AG09319 (cell line): ENCODE results near the gene NET1.

Experiments used
- DNase-seq: peaks from one replicate; pipeline ENCODE4 v3.0.0-alpha.2; 2010; ENCODE audit warnings: low read depth; ENCODE audit errors: extremely low read depth
- TF ChIP-seq, protein P1 (sequence below): IDR thresholded peaks from 2 replicates; pipeline ENCODE4 v1.5.1; 2011; ENCODE audit warnings: low read depth, mild to moderate bottlenecking, inconsistent platforms, low read length, moderate library complexity

The NET1 gene

DNA sequence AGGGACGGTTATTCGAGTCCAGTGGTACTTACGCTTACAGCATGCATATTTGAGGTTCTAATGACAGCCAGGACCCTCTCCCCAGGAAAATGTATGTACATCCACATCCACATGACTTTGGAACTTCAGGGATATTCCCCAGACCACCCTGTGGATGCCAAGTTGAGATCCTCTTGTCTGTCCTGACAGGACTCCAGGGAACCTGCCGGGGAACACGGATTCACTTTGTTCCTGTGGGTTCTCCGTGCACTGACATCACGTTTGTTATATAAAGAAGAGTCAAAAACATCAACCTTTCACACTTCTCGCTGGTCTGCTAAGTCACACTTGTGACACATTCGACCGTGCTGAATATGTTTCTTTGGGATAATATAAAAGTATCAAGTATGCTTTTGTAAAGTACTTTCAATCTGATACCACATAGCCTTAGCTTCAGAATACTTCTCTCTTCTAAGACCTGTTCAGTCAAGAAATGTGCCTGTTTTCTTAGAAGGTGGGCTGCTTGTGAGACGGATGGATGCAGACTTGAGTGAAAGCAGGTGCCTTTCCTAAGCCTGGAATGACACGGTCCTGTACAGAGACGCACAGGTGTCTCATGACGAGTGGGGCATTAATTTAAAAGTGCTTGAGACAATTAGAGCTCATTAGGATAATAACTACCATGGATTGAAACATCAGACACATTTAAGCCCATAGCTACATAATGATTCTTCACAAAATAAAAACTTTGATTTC lies 48.3 kb downstream of the NET1 start:
- TF ChIP-seq, protein P1, sequence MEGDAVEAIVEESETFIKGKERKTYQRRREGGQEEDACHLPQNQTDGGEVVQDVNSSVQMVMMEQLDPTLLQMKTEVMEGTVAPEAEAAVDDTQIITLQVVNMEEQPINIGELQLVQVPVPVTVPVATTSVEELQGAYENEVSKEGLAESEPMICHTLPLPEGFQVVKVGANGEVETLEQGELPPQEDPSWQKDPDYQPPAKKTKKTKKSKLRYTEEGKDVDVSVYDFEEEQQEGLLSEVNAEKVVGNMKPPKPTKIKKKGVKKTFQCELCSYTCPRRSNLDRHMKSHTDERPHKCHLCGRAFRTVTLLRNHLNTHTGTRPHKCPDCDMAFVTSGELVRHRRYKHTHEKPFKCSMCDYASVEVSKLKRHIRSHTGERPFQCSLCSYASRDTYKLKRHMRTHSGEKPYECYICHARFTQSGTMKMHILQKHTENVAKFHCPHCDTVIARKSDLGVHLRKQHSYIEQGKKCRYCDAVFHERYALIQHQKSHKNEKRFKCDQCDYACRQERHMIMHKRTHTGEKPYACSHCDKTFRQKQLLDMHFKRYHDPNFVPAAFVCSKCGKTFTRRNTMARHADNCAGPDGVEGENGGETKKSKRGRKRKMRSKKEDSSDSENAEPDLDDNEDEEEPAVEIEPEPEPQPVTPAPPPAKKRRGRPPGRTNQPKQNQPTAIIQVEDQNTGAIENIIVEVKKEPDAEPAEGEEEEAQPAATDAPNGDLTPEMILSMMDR = no peak
- DNase-seq = no peak

DNA sequence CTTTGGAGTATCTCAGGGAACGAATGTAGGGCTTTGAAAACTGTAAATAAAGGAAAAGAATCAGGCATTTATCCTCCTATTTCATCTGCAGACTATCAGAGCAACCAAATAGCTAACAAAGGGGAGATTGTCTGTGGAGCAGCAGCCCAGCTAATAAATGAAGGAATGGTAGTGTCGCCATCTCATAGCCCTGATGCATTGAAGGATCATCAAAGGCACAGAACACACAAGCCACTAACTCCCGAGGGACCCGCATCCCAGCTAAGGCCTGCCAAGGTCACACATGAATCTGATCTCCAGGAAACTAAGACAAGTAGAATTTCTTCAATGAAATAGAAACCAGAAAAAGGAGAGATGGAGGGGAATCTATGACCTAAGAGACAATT lies 48.8 kb downstream of the NET1 start:
- no peak for DNase-seq
- TF ChIP-seq, protein P1 = no peak

DNA sequence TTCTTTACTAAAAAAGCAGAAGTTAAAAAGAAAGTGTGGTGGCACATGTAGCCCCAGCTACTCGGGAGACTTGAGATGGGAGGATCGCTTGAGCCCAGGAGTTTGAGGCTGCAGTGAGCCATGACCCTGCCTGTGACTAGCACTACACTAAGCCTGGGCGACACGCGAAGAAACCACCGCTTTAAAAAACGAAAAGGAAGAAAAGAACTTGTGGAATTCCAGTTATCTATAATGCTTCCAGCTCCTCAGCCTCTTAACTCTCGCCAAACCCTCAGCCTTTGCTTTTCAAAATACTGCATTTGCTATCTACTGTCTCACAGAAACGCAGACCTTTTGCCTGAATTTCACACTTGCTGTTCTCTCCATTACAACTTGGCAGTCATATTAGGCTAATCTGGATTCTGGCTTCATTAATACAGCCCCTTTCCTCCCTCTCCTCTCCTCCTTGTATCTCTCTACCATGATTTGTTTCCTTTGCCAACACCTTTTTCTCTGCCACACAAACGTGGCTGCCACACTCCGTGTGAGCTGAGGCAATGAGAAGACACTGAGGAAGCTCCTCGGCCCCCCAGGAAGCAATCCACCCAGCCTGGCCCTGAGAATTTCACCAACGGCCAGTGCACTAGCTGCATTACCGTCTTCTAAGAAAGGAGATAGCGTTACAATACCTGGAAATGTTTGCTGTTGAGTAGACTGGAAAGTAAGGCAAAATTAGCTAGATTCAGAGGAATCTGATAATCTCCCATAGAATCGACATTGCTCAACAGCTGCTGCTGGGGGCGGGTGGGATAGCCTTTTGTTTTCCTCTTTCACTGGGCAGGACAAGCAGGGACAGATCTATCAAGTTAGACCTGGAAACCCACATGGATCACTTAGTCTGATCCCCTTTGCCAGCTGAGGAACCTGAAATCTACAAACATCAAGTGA lies 49.8 kb downstream of the NET1 start:
- no peak for DNase-seq
- TF ChIP-seq, protein P1 = no peak

DNA sequence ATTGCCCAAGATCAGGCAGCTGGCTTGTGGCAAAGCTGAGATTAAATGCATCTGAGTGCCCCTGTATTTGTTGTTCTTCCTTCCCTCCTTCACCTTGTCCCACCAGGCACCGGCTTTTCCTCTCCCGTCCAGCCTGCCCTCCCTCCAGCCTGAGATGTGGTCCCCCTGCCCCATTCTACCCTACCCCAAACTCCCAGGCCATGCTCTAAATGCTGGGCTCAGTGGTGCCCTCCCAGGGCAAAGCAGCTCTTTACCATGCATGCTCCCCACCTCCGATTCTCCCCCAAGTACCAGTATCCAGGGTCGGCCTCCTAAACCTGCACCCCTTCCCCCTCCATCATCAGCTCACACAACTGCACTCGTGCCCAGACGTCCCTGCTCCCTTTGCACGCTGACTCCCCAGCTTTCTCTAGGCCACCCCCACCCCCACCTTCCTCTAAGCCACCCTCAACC lies 50.5 kb downstream of the NET1 start:
- TF ChIP-seq, protein P1 = no peak
- DNase-seq = no peak

DNA sequence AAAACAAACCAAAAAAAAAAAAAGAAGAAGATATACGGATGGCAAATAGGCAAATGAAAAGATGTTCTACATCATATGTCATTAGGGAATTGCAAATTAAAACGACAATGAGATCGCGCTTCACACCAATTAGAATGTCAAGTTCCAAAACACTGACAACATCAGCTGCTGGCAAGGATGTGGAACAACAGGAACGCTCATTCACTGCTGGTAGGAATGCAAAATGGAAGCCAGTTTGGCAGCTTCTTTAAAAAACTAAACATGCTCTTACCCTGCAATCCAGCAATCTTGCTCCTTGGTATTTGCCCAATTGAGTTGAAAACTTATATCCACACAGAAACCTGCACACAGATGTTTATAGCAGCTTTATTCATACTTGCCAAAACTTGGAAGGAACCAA lies 52.2 kb downstream of the NET1 start:
- no peak for DNase-seq
- TF ChIP-seq, protein P1 = no peak

DNA sequence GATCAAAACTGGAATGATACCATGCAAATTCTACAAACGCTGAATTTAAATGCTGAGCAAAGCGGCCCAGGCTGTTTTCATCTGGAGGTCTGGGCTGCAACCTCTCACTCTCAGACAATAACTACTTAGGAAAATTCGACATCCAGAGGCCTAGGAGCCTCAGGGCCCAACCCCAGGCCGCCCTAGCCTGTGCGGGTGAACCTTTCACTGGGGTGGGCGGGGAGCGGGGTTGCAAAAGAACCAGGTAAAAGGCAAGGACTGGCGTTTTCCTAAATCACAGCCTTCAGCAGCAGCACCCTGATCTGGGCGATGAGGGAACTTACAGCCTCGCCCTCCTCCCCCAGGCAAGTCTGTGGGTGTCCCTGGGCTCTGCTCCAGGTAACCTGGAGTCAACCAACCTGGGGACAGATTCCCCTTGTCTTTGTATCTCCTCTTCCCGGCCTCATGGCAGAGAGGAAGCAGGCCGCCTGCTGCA lies 53.7 kb downstream of the NET1 start:
- TF ChIP-seq, protein P1 = no peak
- no peak for DNase-seq
